Activated B cell treated with CpG ODN at 0.5 μM for 24 hours (primary cell): Measurements from ENCODE around the gene DNAH17. TPM values are rescaled to one million over a fixed set of nuclear protein-coding genes. Genes with fewer than 3 reads are reported as not detected.
"Not testable (repeated sequence)": the region's sequence is repeated elsewhere in the genome, so short reads cannot be mapped to it uniquely, and the experiment has no call there.

Experiments used
- ATAC-seq: fragments of 200-7000 bp; cut with Tn5 transposase; one replicate; pipeline ENCODE4 v1.10.0; 2021; ENCODE audit warnings: low read depth, mild to moderate bottlenecking, moderate library complexity
- CTCF ChIA-PET: fragments of 350-600 bp; sonication (Branson Sonifier 250); formaldehyde crosslinking; loops from one replicate; lab custom pipeline; 2021; ENCODE audit warnings: antibody characterized with exemption; lab: Charles Lee
- POLR2A ChIA-PET: fragments of 350-600 bp; sonication (Branson Sonifier 250); formaldehyde crosslinking; loops from one replicate; lab custom pipeline; 2021; ENCODE audit warnings: antibody characterized with exemption; lab: Charles Lee
- DNase-seq: peaks from one replicate; pipeline ENCODE4 v3.0.0; 2022
- H3K27ac Mint-ChIP-seq: one replicate; pipeline ENCODE4 v1.8.0; 2020; ENCODE audit warnings: mixed read lengths
- H3K27me3 Mint-ChIP-seq: one replicate; pipeline ENCODE4 v1.8.0; 2021; ENCODE audit warnings: mixed read lengths
- H3K36me3 Mint-ChIP-seq: one replicate; pipeline ENCODE4 v1.8.0; 2021; ENCODE audit warnings: low read depth, mixed read lengths
- H3K4me1 Mint-ChIP-seq: one replicate; pipeline ENCODE4 v1.8.0; 2021; ENCODE audit warnings: mixed read lengths
- H3K4me3 Mint-ChIP-seq: one replicate; pipeline ENCODE4 v1.8.0; 2020; ENCODE audit warnings: mild to moderate bottlenecking, mixed read lengths
- H3K9me3 Mint-ChIP-seq: one replicate; pipeline ENCODE4 v1.8.0; 2020; ENCODE audit warnings: mixed read lengths
- intact Hi-C: fragments of 100-400 bp; cut with micrococcal nuclease; formaldehyde crosslinking; loops from one replicate; pipeline ENCODE4 v1.15.1; 2024
- total RNA-seq: library from RNA; stranded (reverse); gene quantifications from 2 replicates; pipeline ENCODE4 v1.2.3, GENCODE V29; 2022
- TF ChIP-seq, protein P1 (sequence below): fragments of 200-600 bp; IDR thresholded peaks from one replicate; pipeline ENCODE4 v1.8.0; 2022; ENCODE audit warnings: antibody characterized with exemption, mild to moderate bottlenecking

The DNAH17 gene
- total RNA-seq, 1 donor from 2014 or later = 0.13 TPM

DNA sequence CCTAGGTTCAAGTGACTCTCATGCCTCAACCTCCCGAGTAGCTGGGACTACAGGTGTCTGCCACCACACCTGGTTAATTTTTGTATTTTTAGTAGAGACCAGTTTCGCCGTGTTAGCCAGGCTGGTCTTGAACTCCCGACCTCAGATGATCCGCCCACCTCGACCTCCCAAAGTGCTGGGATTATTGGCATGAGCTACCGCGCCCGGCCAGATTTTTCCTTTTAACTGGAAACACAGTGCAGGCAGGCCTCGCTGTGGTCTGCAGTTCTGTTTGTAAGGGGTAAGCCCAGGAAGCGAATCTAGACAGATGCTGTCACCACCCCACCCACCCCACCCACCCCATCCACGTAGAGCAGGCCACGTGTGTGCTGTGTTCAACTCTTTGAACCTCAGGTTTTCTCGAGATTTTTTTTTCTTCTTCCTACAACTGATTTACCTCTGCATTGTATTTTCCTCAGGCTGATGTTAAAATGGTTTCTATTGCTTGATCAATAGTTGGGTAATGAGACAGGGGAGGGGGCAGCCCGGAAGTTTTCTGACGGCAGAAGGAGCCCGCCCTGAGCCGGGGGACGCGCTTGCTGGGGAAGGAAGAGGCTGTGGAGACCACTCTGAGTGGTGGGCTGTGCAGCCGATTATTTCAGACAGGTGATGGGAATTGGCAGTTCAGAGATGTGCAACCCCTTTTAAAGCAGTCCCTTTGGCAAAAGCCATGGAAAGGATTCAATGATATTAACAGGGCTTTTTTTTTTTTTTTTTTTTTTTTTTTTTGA, 72.9 kb downstream of the DNAH17 start:
- H3K4me1 Mint-ChIP-seq = no peaks in the 10 kb centered on the region
- ATAC-seq = no peak
- ChIA-PET POLR2A (no interaction called here), CTCF (no interaction called here)
- no peaks in the 10 kb centered on the region for H3K36me3 Mint-ChIP-seq
- H3K27me3 Mint-ChIP-seq = peaks cover 6% of the 10 kb centered on the region
- H3K9me3 Mint-ChIP-seq = no peaks in the 10 kb centered on the region
- H3K4me3 Mint-ChIP-seq = no peak overlapping the region
- intact Hi-C loops = no loop called here
- DNase-seq = no peak
- TF ChIP-seq, protein P1, sequence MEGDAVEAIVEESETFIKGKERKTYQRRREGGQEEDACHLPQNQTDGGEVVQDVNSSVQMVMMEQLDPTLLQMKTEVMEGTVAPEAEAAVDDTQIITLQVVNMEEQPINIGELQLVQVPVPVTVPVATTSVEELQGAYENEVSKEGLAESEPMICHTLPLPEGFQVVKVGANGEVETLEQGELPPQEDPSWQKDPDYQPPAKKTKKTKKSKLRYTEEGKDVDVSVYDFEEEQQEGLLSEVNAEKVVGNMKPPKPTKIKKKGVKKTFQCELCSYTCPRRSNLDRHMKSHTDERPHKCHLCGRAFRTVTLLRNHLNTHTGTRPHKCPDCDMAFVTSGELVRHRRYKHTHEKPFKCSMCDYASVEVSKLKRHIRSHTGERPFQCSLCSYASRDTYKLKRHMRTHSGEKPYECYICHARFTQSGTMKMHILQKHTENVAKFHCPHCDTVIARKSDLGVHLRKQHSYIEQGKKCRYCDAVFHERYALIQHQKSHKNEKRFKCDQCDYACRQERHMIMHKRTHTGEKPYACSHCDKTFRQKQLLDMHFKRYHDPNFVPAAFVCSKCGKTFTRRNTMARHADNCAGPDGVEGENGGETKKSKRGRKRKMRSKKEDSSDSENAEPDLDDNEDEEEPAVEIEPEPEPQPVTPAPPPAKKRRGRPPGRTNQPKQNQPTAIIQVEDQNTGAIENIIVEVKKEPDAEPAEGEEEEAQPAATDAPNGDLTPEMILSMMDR = no peak
- no peak overlapping the region for H3K27ac Mint-ChIP-seq

DNA sequence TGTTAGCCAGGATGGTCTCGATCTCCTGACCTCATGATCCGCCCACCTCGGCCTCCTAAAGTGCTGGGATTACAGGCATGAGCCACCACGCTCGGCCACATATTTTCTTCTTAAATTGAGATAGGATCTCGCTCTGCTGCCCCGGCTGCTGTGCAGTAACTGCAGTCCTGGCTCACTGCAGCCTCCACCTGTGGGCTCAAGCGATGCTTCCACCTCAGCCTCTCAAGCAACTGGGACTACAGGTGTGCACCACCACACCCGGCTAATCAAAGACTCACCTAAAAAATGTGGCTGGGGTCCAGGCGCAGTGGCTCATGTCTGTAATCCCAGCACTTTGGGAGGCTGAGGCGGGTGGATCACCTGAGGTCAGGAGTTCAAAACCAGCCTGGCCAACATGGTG, 73.8 kb downstream of the DNAH17 start:
- H3K9me3 Mint-ChIP-seq, POLR2A ChIA-PET, DNase-seq, intact Hi-C loops, H3K36me3 Mint-ChIP-seq, ATAC-seq, H3K4me3 Mint-ChIP-seq, H3K27me3 Mint-ChIP-seq, CTCF ChIA-PET, H3K4me1 Mint-ChIP-seq, H3K27ac Mint-ChIP-seq: not testable (repeated sequence)

DNA sequence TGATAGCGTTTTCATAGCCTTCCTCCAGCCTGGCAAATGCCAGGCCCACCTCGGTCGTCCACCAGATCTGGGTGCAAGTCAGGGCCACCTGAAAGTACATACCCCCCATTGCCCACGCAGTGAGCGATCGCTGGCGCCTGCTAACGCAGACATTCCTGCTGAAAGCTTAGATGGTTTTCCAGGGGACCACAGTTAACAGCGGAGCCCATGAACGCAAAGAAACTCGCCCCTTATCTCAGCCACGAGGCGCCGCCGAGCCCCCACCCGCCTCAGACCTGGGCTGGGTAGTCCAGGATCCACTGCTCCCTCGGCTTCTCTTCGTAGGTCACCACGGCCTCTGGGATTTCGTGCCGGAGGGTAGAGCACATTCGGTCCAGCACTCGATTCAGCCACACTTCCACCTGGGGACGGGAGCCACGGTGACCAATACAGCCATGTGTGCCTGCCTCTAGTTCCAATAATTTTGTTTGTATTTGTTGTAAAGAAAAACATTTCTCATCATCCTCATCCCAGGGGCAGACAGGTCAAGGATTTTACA, 74.5 kb downstream of the DNAH17 start:
- H3K36me3 Mint-ChIP-seq = no peaks in the 10 kb centered on the region
- CTCF ChIA-PET = no interaction called here
- DNase-seq = no peak

DNA sequence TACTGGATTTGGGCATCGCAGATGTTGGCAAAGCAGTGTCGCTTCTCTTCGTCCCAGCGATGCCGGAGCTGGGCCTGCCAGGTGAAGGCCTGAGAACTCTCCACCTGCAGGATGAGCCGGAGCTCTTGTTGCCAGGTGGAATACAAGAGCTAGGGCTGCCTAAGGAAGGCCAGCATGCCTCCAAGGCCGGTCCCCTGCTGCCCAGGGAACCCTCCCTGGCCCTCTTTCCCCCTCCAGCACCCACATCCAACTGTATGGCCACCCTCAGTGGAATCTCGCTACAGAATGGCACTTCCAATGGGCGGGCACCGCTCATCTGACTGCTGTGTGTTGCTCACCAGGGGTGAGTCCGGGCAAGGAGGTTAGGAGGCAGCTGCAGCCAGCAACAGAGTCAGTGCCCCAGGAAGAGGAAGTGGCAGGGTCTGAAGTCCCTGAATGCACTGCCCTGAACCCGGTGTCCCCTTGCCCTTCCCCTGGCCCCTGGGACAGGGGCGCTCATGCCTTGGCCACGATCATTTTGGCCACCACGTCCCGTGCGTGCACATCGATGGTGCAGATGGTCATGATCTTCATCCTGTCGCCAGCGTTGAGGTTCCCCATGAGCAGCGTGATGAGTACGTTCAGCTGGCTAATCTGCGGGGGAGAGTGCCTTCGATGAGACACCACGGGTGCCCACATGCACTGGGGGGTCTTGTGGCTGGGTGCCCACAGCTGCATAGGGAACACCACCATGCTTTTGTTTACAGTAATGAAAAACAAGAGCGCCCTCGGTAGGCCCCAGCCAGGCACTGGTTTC, 75.8 kb downstream of the DNAH17 start:
- ATAC-seq (no peak), DNase-seq (no peak)
- Mint-ChIP-seq H3K4me1 (no peaks in the 10 kb centered on the region), H3K36me3 (no peaks in the 10 kb centered on the region), H3K9me3 (no peaks in the 10 kb centered on the region), H3K4me3 (no peak overlapping the region), H3K27ac (no peak overlapping the region), H3K27me3 (peaks cover under 1% of the 10 kb centered on the region)
- TF ChIP-seq, protein P1 = no peak
- CTCF ChIA-PET = interaction anchor here (0.6 kb wide), 1 partner anchor 289 kb away, joined by 3 read pairs; no protein-coding TSS in a partner anchor
- POLR2A ChIA-PET = interaction anchor here (0.6 kb wide), 1 partner anchor 210 kb away, joined by 4 read pairs; no protein-coding TSS in a partner anchor
- intact Hi-C loops = no loop called here

More for the DNA sequence above, 74.5 kb downstream of the DNAH17 start:
- peaks cover 3% of the 10 kb centered on the region for H3K27me3 Mint-ChIP-seq
- H3K4me3 Mint-ChIP-seq = no peak overlapping the region
- H3K4me1 Mint-ChIP-seq = no peaks in the 10 kb centered on the region
- H3K9me3 Mint-ChIP-seq = no peaks in the 10 kb centered on the region
- H3K27ac Mint-ChIP-seq = no peak overlapping the region
- intact Hi-C loops = no loop called here
- TF ChIP-seq, protein P1 = no peak
- no peak for ATAC-seq
- POLR2A ChIA-PET = interaction anchor here (0.6 kb wide), 1 partner anchor 209 kb away, joined by 4 read pairs; no protein-coding TSS in a partner anchor

DNA sequence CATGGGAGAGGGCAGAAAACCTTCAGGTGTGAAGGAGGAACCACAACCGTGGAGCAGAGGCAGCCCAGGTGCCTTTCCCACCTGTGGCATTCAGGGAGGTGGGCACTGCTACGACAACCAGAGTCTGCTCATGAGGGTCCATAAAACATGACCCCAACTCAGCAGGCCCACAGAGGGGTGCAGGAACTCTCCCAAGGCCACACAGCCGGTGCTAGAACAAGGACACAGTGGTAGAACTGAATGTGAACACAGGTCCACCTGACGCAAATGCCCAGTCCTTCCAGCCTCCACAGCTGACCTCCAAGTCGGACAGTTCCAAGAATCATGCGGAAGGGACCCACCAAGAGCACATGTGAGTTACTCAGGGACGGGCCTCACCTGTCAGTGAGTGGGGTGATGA, 76.4 kb downstream of the DNAH17 start:
- H3K4me3 Mint-ChIP-seq = no peak overlapping the region
- H3K9me3 Mint-ChIP-seq = no peaks in the 10 kb centered on the region
- H3K27me3 Mint-ChIP-seq = no peaks in the 10 kb centered on the region
- ChIA-PET CTCF (interaction anchor here (0.6 kb wide), 1 partner anchor 290 kb away, joined by 3 read pairs; no protein-coding TSS in a partner anchor), POLR2A (no interaction called here)
- no peak for ATAC-seq
- no peaks in the 10 kb centered on the region for H3K4me1 Mint-ChIP-seq
- no peak overlapping the region for H3K27ac Mint-ChIP-seq
- intact Hi-C loops = no loop called here
- no peak for DNase-seq
- TF ChIP-seq, protein P1 = no peak
- no peaks in the 10 kb centered on the region for H3K36me3 Mint-ChIP-seq
